WTC11 (cell line): ENCODE data around the gene UQCR11. TPM values are rescaled to one million over a fixed set of nuclear protein-coding genes. Genes with fewer than 3 reads are reported as not detected.

Source experiments
- ATAC-seq: fragments of 200-7000 bp; cut with Tn5 transposase; 2 replicates; pipeline ENCODE4 v1.10.0; 2021; ENCODE audit warnings: mild to moderate bottlenecking, moderate library complexity
- CTCF ChIA-PET: fragments of 300-600 bp; sonication (Branson Sonifier 250); formaldehyde crosslinking; loops from one replicate; lab custom pipeline; 2021; ENCODE audit warnings: antibody characterized with exemption; lab: Charles Lee
- POLR2A ChIA-PET: fragments of 350-600 bp; sonication (Branson Sonifier 250); formaldehyde crosslinking; loops from one replicate; lab custom pipeline; 2021; ENCODE audit warnings: antibody characterized with exemption; lab: Charles Lee
- DNase-seq: peaks from one replicate; pipeline ENCODE4 v3.0.0; 2021; ENCODE audit warnings: low spot score
- H3K27ac Mint-ChIP-seq: 2 replicates; pipeline ENCODE4 v1.8.0; 2021; ENCODE audit warnings: mixed read lengths
- H3K27me3 Mint-ChIP-seq: 2 replicates; pipeline ENCODE4 v1.8.0; 2021; ENCODE audit warnings: low read depth, mild to moderate bottlenecking, moderate library complexity, mixed read lengths
- H3K36me3 Mint-ChIP-seq: 2 replicates; pipeline ENCODE4 v1.8.0; 2021; ENCODE audit warnings: mixed read lengths
- H3K4me1 Mint-ChIP-seq: 2 replicates; pipeline ENCODE4 v1.8.0; 2022; ENCODE audit warnings: mixed read lengths
- H3K4me3 Mint-ChIP-seq: 2 replicates; pipeline ENCODE4 v1.8.0; 2021; ENCODE audit warnings: mild to moderate bottlenecking, moderate library complexity, mixed read lengths
- H3K9me3 Mint-ChIP-seq: 2 replicates; pipeline ENCODE4 v1.8.0; 2021; ENCODE audit warnings: mixed read lengths
- ARID4B ChIP-seq: sonication (generic); formaldehyde crosslinking; IDR thresholded peaks from 2 replicates; pipeline ENCODE4 v1.8.0; 2023; ENCODE audit warnings: missing genetic modification reagents, mild to moderate bottlenecking, borderline replicate concordance
- ATF1 ChIP-seq: sonication (generic); formaldehyde crosslinking; IDR thresholded peaks from 2 replicates; pipeline ENCODE4 v1.8.1; 2023; ENCODE audit warnings: mild to moderate bottlenecking, moderate library complexity, missing genetic modification reagents
- ATF3 ChIP-seq: sonication (generic); formaldehyde crosslinking; conservative IDR thresholded peaks from 2 replicates; pipeline ENCODE4 v1.8.1; 2022; ENCODE audit warnings: mild to moderate bottlenecking, missing genetic modification reagents
- CREM ChIP-seq: sonication (generic); formaldehyde crosslinking; IDR thresholded peaks from 2 replicates; pipeline ENCODE4 v1.8.1; 2022; ENCODE audit warnings: mild to moderate bottlenecking, missing genetic modification reagents, moderate library complexity
- ESRRA ChIP-seq: sonication (generic); formaldehyde crosslinking; IDR thresholded peaks from 2 replicates; pipeline ENCODE4 v1.8.1; 2022; ENCODE audit warnings: mild to moderate bottlenecking, missing genetic modification reagents, borderline replicate concordance
- ETV6 ChIP-seq: sonication (generic); formaldehyde crosslinking; IDR thresholded peaks from 2 replicates; pipeline ENCODE4 v1.8.1; 2022; ENCODE audit warnings: mild to moderate bottlenecking, missing genetic modification reagents
- GABPB1 ChIP-seq: sonication (generic); formaldehyde crosslinking; IDR thresholded peaks from 2 replicates; pipeline ENCODE4 v1.8.1; 2023; ENCODE audit warnings: mild to moderate bottlenecking, missing genetic modification reagents
- GRHL2 ChIP-seq: fragments of 250-450 bp; sonication (Bioruptor Pico); IDR thresholded peaks from 2 replicates; pipeline ENCODE4 v1.8.0; 2022; ENCODE audit warnings: mild to moderate bottlenecking, moderate library complexity; ENCODE audit not compliant: insufficient replicate concordance, severe bottlenecking
- GTF2I ChIP-seq: fragments of 250-450 bp; sonication (Bioruptor Pico); conservative IDR thresholded peaks from 2 replicates; pipeline ENCODE4 v1.4.0; 2021; ENCODE audit warnings: mild to moderate bottlenecking
- JUN ChIP-seq: sonication (generic); formaldehyde crosslinking; IDR thresholded peaks from 2 replicates; pipeline ENCODE4 v1.8.0; 2023; ENCODE audit warnings: mild to moderate bottlenecking, missing genetic modification reagents
- MAX ChIP-seq: sonication (generic); formaldehyde crosslinking; IDR thresholded peaks from 2 replicates; pipeline ENCODE4 v1.8.0; 2022; ENCODE audit warnings: mild to moderate bottlenecking, missing genetic modification reagents
- MYBL2 ChIP-seq: sonication (generic); formaldehyde crosslinking; IDR thresholded peaks from 2 replicates; pipeline ENCODE4 v1.8.1; 2023; ENCODE audit warnings: mild to moderate bottlenecking, moderate library complexity, missing genetic modification reagents
- NFE2L1 ChIP-seq: sonication (generic); formaldehyde crosslinking; IDR thresholded peaks from 2 replicates; pipeline ENCODE4 v1.8.1; 2023; ENCODE audit warnings: missing genetic modification reagents
- NFYB ChIP-seq: sonication (generic); formaldehyde crosslinking; conservative IDR thresholded peaks from 2 replicates; pipeline ENCODE4 v1.8.0; 2022; ENCODE audit warnings: low read depth, missing genetic modification reagents
- SMAD4 ChIP-seq: sonication (generic); formaldehyde crosslinking; IDR thresholded peaks from 2 replicates; pipeline ENCODE4 v1.8.0; 2022; ENCODE audit warnings: mild to moderate bottlenecking, missing genetic modification reagents
- SP1 ChIP-seq: sonication (generic); formaldehyde crosslinking; conservative IDR thresholded peaks from 2 replicates; pipeline ENCODE4 v1.8.1; 2022; ENCODE audit warnings: missing genetic modification reagents
- TCF7 ChIP-seq: sonication (generic); formaldehyde crosslinking; IDR thresholded peaks from 2 replicates; pipeline ENCODE4 v1.8.0; 2022; ENCODE audit warnings: mild to moderate bottlenecking, low read depth, missing genetic modification reagents, moderate library complexity
- USF1 ChIP-seq: sonication (generic); formaldehyde crosslinking; IDR thresholded peaks from 2 replicates; pipeline ENCODE4 v1.8.0; 2022; ENCODE audit warnings: mild to moderate bottlenecking, missing genetic modification reagents
- ZNF263 ChIP-seq: sonication (generic); formaldehyde crosslinking; IDR thresholded peaks from 2 replicates; pipeline ENCODE4 v1.8.1; 2022; ENCODE audit warnings: low read depth, mild to moderate bottlenecking, moderate library complexity, missing genetic modification reagents
- ZNF396 ChIP-seq: fragments of 250-450 bp; sonication (Bioruptor Pico); IDR thresholded peaks from 2 replicates; pipeline ENCODE4 v1.8.0; 2021; ENCODE audit warnings: mild to moderate bottlenecking, moderate library complexity, borderline replicate concordance
- ZNF512 ChIP-seq: sonication (generic); formaldehyde crosslinking; IDR thresholded peaks from 2 replicates; pipeline ENCODE4 v1.8.1; 2022; ENCODE audit warnings: missing genetic modification reagents, borderline replicate concordance
- total RNA-seq: library from RNA; stranded (reverse); gene quantifications from 3 replicates; pipeline ENCODE4 v1.2.3, GENCODE V29; 2021

The UQCR11 gene
- total RNA-seq, 1 experiment from 2014 or later = 198 TPM

GRCh38 chr19:1652471-1653299, 47.4 kb upstream of the UQCR11 start, which contains the start of gene TCF3:
TCF3 (minus strand) TSS chr19:1652615; CDS start chr19:1650248, 2,367 bp downstream.
- POLR2A ChIA-PET = interaction anchor here (1.4 kb wide), 1 partner anchor 62 kb away, joined by 4 read pairs; no protein-coding TSS in a partner anchor
- Mint-ChIP-seq H3K4me3 (peak within 1 kb of the TSS; percentile 94), H3K9me3 (no peaks in the 10 kb centered on the region), H3K27me3 (no peaks in the 10 kb centered on the region; the same call in 1 of the 2 replicates), H3K4me1 (peaks cover 5% of the 10 kb centered on the region), H3K36me3 (peaks cover 16% of the 10 kb centered on the region), H3K27ac (no peak within 1 kb of the TSS; the same call in 1 of the 2 replicates)
- DNase-seq (peak; percentile 96), ATAC-seq (peak; percentile 90)
- CTCF ChIA-PET = interaction anchor here (0.6 to 3.7 kb wide), 11 partner anchors 13 to 386 kb away, joined by 3 to 14 read pairs (median 3); partner anchors contain the start of gene MBD3
- TF ChIP-seq SP1 (CRISPR knock-in tag) (peak; percentile 100), TCF7 (CRISPR knock-in tag) (no peak), CREM (peak; percentile 91; the same call in 1 of the 2 replicates), MYBL2 (CRISPR knock-in tag) (no peak), ZNF512 (CRISPR knock-in tag) (no peak), ETV6 (CRISPR knock-in tag) (peak; percentile 34; the same call in 1 of the 2 replicates), ATF1 (CRISPR knock-in tag) (no peak), USF1 (CRISPR knock-in tag) (peak; percentile 40; the same call in 1 of the 2 replicates), MAX (CRISPR knock-in tag) (peak; percentile 29; the same call in 1 of the 2 replicates), ARID4B (CRISPR knock-in tag) (peak; percentile 60; the same call in 1 of the 2 replicates), ESRRA (CRISPR knock-in tag) (no peak), SMAD4 (CRISPR knock-in tag) (no peak), GRHL2 (CRISPR knock-in tag) (no peak), ZNF263 (no peak), GABPB1 (peak; percentile 82), NFYB (CRISPR knock-in tag) (peak; percentile 92), ZNF396 (CRISPR knock-in tag) (no peak), GTF2I (CRISPR knock-in tag) (peak; percentile 99), NFE2L1 (CRISPR knock-in tag) (no peak), ATF3 (CRISPR knock-in tag) (peak; percentile 86), JUN (0 out of 2 replicates have a peak, but pooled peaks have one; percentile 48)
